Fibroblast of the aortic adventitia (primary cell): ENCODE measurements around the gene XDH. TPM values are rescaled to one million over a fixed set of nuclear protein-coding genes. Genes with fewer than 3 reads are reported as not detected.
A peak's percentile ranks its signal among the peaks of the same experiment; 100 is the strongest.

Experiments used
- DNase-seq: peaks from one replicate; pipeline ENCODE4 v3.0.0-alpha.2; 2010; ENCODE audit warnings: low read depth
- H3K4me3 ChIP-seq: 2 replicates; pipeline ENCODE4 v1.5.1; 2011; ENCODE audit warnings: low read depth, mild to moderate bottlenecking, control low read depth, low read length, moderate library complexity
- CTCF ChIP-seq: IDR thresholded peaks from 2 replicates; pipeline ENCODE4 v1.5.1; 2011; ENCODE audit warnings: mild to moderate bottlenecking, low read length, control low read depth, inconsistent platforms; ENCODE audit not compliant: insufficient read depth
- total RNA-seq: library from RNA; depleted of rRNA; stranded (reverse); fragments of >200 nt; gene quantifications from 2 replicates; pipeline ENCODE4 v1.2.3, GENCODE V29; 2012; ENCODE audit warnings: low replicate concordance

XDH gene
- total RNA-seq, 1 donor, result 3.1 TPM

GRCh38 chr2:31287654-31288053 lies 126.9 kb downstream of the XDH start:
- no peak overlapping the region for H3K4me3 ChIP-seq
- peak; percentile 66 for DNase-seq
- no peak for TF ChIP-seq CTCF

GRCh38 chr2:31286961-31287550 lies 127.5 kb downstream of the XDH start:
- TF ChIP-seq CTCF, result no peak
- DNase-seq, result no peak
- H3K4me3 ChIP-seq, result no peak overlapping the region

- H3K4me3 ChIP-seq, result no peak overlapping the region
- no peak for TF ChIP-seq CTCF
- peak; percentile 65 for DNase-seq
These were observed 128.3 kb downstream of the XDH start for GRCh38 chr2:31286230-31286629.

Other genes with a start within 250 kb of the XDH start
- 0.09 and 0.16 TPM in 2 replicates for gene CAPN14, start 197.2 kb downstream of the XDH start, total RNA-seq
- 10.7 and 41.2 TPM in 2 replicates for gene EHD3, start 180.6 kb downstream of the XDH start, total RNA-seq
- gene SRD5A2, start 166.2 kb upstream of the XDH start, total RNA-seq, result 0.09 TPM in 1 of 2 replicates, not detected in the other